Esophagus mucosa (tissue), 1 donor: ENCODE results near the gene ARID1B. TPM values are rescaled to one million over a fixed set of nuclear protein-coding genes. Genes with fewer than 3 reads are reported as not detected.

ENCODE experiments used
- ATAC-seq: fragments of 200-7000 bp; cut with Tn5 transposase; one replicate; pipeline ENCODE4 v1.9.1; 2020
- total RNA-seq: library from RNA; stranded (reverse); gene quantifications from one replicate; pipeline ENCODE4 v1.2.4, GENCODE V29; 2023
- donor health status: DM: yes; HTN: yes; CAD: no.

The ARID1B gene
- total RNA-seq, 1 donor from 2014 or later = 45.7 TPM

- ATAC-seq = no peak
Measured at GRCh38 chr6:157108923-157109322, 331.7 kb downstream of the ARID1B start.

DNA sequence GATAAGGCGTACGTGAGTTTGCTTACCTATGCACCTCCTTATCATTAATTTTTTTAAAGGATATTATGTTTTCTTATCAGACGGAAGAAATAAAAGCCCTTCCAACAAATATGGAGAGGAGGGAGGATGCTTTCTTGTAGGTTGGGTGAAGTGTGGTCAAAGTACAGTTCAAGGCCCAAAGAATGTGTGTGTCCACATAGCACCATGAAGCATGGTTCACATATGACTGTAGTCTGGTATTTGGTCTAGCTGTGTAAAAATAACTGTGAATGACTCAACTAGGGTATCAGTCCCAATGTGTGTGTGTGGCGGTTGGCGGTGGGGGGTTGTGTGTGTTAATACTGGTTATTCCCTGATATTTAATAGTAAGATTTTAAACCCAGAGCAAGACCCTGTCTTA, 333.4 kb downstream of the ARID1B start:
- no peak for ATAC-seq

- ATAC-seq = no peak
Measured at GRCh38 chr6:157113389-157113788, 336.2 kb downstream of the ARID1B start.

GRCh38 chr6:157116426-157116825, 339.2 kb downstream of the ARID1B start:
- no peak for ATAC-seq

DNA sequence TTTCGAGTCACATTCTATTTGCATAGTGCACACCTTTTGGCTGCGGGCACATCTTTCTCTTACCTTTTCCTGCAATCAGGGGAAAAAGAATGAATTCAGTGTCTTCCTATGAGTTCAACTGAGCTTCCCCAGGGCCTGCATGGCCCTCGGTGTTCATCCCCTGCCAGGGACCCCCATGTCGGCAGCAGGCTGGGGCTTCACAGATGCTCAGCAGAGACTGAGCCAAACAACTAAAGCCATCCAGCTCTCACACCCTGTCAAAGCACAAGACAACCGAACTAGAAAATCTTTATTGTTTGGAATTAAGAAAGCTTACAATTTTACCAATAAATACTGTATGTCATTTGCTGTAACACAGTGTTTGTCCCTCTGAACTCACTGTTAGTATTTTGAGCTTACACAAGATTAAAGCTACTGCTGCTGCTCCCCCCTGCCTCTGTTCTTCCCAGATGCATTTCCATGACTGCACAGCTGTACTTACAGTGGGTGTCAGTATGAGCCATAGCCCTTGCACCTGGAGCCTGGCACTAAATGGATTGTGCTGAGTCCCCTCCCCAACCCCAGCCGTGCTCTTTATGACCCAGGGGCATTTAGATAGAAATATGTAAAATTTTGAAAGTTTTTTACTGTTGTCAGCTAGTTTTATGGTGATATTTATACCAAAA, 340.4 kb downstream of the ARID1B start:
- ATAC-seq = no peak

GRCh38 chr6:157119502-157120027, 342.4 kb downstream of the ARID1B start:
- ATAC-seq = no peak

DNA sequence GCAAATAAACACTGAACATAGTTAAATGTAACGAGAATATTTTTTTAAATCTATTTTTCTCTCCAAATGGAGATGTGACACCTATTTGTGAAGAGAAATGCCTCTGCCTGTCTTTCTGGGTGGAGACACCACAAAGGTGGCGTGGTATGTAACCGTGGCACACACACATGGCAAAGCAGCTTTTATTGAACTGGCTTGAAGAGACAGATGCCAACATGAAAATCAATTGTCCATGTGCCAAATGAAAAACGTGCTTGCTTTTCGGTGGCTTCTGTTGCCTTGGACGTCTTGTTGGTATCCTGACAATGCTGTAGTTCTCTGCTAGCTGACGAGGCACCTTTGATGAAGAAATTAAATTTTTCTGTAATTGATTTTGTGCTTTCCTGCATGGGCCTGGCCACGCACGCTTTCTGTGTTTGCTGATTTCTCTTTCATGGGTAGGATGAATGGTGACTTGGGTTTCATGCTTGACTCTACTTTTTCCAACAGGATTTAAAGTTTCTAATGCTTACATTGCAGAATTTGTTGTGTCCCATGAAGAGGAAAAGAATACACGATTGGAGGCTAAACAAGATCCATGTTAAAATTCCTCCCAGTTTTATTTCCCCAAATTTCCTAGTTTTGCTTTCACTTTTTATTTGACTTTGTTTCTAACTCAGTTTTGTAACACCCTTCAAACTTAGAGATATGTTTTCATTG, 343.5 kb downstream of the ARID1B start:
- no peak for ATAC-seq

DNA sequence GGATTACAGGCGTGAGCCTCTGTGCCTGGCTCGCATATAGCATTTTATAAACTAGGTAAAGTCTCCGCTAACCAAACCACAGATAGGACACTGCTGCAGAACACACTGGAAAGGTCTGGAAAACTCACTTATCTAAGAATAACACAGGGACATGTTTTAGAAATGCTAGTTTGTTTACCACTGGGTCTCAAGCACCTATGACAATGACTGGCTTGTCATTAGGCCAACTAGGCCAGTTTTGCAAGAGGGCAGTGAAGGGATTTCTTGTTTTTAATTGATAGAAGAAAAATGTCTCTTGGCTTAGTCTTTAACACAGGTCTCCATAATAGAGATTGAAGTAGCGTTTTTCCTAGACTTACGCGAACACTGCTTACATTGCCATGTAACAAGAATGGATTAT, 344.7 kb downstream of the ARID1B start:
- ATAC-seq = no peak

DNA sequence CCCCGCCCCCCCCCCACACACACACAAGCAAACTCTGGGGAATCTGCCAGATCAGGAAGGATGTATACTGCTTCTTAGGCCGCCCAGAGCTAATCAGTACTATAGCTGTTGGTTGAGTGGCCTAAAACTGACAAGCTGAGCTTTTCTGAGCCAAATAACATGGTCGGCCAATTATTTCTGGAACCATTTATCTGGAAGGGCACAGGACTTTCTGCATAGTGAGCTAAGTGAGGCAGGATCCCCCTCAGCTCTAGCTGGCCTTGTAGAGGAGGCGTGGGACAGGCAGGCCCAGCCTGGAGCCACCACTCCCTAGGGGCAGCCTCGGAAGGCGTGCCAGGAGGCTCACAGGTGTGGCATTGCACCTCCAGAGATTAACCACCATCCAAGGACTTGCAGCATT, 346.1 kb downstream of the ARID1B start:
- peak; percentile 44 for ATAC-seq

DNA sequence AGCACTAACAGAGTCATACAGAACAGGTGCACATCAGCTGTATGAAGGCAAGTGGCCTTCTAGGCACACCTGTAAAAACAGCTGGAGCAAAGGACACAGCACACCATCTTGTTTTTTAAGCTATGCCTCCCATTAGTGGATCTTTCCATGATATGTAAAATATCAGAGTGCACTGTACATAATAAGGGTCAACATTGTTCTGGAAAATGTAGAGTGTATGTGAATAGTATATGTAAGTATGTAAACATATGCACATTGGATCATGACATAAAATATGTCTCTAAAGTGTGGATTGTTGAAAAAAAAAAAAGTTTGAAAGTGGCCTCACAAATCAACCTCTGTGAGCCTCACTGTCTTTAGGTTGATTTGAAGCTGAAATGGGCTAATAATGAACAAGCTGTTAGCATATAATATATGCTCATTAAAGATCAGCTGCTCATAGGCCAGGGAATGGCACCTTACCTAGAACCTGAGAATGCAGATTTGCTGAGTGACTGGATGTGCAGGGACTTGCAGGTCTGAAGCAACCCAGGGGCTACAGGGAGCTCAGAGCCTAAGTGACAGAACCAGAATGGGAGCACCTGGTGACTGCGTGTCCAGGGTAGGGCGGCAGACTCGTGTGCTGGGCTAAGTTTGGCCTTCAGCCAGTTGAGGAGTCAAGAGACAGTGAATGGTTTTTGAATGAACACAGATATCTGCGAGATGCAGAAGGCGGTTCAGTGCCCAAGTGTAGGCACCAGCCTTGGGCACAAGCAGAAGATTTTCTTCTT, 347.5 kb downstream of the ARID1B start:
- ATAC-seq = peak; percentile 90

- ATAC-seq = no peak
Measured at GRCh38 chr6:157125531-157125930, 348.4 kb downstream of the ARID1B start.

GRCh38 chr6:157126183-157127098, 349.3 kb downstream of the ARID1B start:
- no peak for ATAC-seq

GRCh38 chr6:157128235-157128775, 351.1 kb downstream of the ARID1B start:
- ATAC-seq = no peak

DNA sequence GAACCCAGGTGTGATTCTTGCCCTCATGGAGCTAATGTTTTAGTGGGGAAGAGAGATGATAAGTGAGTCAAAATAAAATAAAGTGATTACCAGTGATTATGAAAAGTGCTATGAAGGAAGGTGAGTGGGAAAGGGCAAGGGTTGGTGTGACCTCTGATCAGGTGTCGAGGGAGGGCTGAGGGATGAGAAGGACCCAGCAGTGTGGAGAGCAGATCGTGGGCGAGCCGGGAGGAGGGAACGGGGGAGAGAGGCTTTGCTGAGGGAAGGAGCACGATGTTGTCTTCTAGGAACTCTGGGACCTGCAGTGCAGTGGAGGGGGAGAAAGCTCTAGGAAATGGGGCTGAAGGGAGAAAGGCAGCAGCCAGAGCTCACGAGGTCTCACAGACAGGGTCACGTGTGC, 354.1 kb downstream of the ARID1B start:
- ATAC-seq = no peak

DNA sequence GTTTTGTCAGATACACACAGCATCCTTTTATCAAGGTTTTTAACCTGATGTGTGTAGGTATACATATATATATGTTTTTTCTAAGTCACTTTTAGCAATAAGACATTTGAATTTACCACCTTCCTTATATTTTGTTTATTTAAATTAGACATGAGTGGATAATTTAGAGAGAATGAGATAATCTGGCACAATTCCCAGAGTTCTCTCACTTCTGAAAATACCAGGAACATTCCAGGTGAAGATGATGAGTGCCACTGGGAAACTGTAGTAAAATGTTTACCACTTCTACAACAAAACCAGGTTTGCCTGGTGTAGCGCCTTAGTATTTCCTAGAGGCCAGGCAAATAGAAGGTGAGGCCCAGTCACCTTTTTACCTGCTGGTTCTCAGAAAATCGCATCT, 356.7 kb downstream of the ARID1B start:
- ATAC-seq = no peak

DNA sequence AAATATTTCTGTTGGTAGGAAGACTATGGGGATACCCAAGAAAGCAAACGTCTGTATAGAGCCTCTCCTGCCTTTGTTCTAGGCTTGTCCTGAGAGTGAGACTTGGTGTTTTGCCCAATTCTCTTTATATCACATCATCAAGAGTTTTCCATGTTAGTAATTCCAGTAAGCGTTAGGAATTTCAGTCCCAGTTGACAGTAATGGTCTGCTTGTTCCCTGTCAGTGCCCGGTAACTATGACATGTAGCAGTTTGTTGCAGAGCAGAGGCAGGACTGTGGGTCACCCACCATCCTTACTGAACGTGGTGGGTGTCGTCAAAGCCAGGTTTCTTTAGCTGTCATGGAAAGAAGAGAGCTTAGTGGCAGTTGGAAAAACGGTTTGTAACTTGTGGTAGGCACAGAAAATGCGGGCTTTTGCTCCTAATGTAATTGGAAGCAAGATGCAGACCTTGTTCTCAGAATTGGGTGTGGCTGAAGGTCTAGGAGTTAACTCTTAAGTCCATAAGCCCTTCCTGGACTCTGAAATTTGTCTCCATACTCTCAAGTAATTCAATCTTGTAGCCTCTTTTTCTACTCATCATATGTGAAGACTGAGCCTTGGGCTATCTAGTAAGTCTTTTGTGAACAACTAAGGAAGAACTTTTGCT, 357.3 kb downstream of the ARID1B start:
- ATAC-seq = no peak

DNA sequence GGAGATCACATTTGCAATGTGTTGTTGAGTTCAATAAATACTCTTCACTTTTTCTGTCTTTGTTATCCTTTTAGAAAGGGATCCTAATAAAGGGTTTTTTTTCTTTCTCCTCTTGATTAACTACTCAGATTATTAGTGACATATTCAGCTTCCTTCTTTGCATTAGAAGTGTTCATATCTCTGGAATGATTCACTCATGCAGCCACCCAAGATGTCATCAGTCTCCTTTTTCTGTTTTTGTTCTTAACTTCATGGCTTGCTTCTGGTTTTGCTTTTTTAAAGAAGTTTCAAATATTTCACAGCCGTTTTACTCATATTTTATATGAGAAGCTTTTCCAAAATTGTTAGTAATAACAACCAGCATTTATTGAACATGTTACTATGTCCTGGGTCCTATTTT, 358.5 kb downstream of the ARID1B start:
- no peak for ATAC-seq

GRCh38 chr6:157137501-157137900, 360.3 kb downstream of the ARID1B start:
- ATAC-seq = no peak

DNA sequence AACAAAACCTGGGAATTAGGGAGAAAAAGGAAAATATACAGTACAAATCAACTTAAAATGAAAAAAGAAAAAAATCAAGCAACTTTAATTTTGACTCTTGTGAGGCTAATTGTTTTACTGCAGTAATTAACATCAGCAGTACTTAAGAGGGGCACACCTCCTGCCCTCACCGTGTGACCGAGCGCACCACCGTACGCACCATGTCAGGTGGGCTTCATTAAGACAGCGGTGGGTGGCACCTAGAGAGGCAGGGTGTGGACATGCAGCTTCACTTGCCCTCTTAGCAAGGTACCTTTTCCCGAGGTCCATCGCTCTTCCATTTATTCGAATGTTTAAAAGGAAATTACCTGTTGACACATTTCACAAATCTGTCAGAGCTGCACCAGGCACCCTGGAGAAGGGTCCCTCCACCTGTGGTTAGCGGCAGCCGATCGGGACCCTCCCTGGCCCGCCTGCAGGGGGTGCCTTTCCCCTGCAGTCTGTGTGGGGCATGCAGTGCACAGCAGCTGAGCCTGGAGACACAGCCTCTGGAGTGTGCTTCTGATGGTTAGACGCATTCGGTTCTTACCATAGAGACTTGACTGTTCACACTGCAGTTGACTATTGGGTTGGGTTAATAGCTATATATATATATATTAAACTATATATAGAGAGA, 362.0 kb downstream of the ARID1B start:
- ATAC-seq = no peak

- ATAC-seq = peak; percentile 92
Measured at GRCh38 chr6:157143171-157143889, 366.2 kb downstream of the ARID1B start.
